ENCODE measurements around the gene SERPINH1.
A peak's percentile ranks its signal among the peaks of the same experiment; 100 is the strongest.

DNA sequence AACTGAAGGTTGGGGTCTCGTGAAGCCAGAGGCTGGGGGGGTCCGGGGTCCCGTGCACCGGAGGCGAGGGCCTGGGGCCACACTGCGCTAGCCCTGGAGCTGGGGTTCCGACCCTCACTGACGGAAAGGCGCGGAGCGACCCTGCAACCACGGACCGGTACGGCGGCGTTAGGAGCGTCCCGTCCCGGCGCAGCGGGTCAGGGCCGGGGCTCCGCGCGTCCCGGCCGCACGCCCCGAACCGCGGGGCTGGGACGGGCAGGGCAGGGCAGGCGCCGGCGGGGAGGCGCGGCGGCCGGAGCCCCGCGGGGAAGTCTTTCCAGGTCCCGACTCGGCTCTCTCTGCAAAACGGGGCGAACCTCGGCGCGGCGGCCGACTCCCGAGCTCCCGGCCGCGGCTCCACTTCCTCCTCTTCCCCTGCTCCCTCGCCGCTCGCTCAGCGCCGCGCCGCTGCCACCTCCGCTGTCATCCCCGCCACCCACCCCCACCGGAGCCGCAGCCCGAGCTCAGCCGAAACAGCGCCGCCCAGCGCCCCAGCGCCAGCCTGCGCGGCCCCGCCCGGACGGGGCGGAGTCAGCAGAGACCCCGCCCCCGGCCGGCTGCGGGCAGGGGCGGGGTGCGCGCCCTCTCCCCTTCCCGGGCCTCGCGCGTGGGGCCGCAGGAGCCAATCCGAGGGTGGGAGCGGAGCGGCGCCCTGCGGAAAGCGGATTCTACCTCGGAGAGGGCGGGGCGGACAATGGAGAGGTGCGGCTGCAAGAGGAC is 36.4 kb upstream of the SERPINH1 start, which contains the start of gene GDPD5:
- TF ChIP-seq TAF1 (IDR thresholded peaks at IDR 0.05; ENCODE audit: low read depth): peak; percentile 53
- no peak for TF ChIP-seq REST (IDR thresholded peaks at IDR 0.05; ENCODE audit: low read depth)
- TF ChIP-seq, protein P1, sequence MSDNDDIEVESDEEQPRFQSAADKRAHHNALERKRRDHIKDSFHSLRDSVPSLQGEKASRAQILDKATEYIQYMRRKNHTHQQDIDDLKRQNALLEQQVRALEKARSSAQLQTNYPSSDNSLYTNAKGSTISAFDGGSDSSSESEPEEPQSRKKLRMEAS (IDR thresholded peaks at IDR 0.05): peak; percentile 44
- no peak; the same call in 1 of the 2 replicates for TF ChIP-seq ZBTB7A (IDR thresholded peaks at IDR 0.05; ENCODE audit: low read depth)
- no peak for TF ChIP-seq EP300 (IDR thresholded peaks at IDR 0.05; ENCODE audit: borderline replicate concordance)
- no peak for TF ChIP-seq CEBPB (IDR thresholded peaks at IDR 0.05)
- TF ChIP-seq FOXM1 (IDR thresholded peaks at IDR 0.05; ENCODE audit: borderline replicate concordance, low read depth): no peak
- no peak for TF ChIP-seq CREB1 (IDR thresholded peaks at IDR 0.05; ENCODE audit: low read depth)
- TF ChIP-seq RAD21 (IDR thresholded peaks at IDR 0.05; ENCODE audit: low read depth): peak; percentile 49; the same call in 1 of the 2 replicates
- no peak for TF ChIP-seq EGR1 (IDR thresholded peaks at IDR 0.05)
- TF ChIP-seq NFIC (IDR thresholded peaks at IDR 0.05): no peak; the same call in 1 of the 2 replicates
- TF ChIP-seq TCF12 (IDR thresholded peaks at IDR 0.05; ENCODE audit: low read depth): no peak
